H1 (cell line): ENCODE data around the gene COL27A1. TPM values are rescaled to one million over a fixed set of nuclear protein-coding genes. Genes with fewer than 3 reads are reported as not detected.

Experiments used
- CTCF ChIA-PET: fragments of 300-600 bp; sonication (Branson Sonifier 250); formaldehyde crosslinking; loops from one replicate; lab custom pipeline; 2021; ENCODE audit not compliant: partially characterized antibody; lab: Charles Lee
- POLR2A ChIA-PET: fragments of 300-600 bp; sonication (Branson Sonifier 250); formaldehyde crosslinking; loops from one replicate; lab custom pipeline; 2021; ENCODE audit warnings: inconsistent platforms; ENCODE audit not compliant: partially characterized antibody; lab: Charles Lee
- DNase-seq, 2 experiments: peaks; one replicate each; pipeline versions ENCODE4 v3.0.0 to v3.0.0-alpha.2; 2010 to 2022; ENCODE audit warnings: low spot score in 2 of 2, low read depth in 1 of 2, mixed read lengths in 1 of 2
- FAIRE-seq: peaks from 2 replicates; lab custom pipeline; 2011; peaks lifted over from hg19 to GRCh38; lab: Jason Lieb, UNC
- H2AFZ ChIP-seq: 2 replicates; pipeline ENCODE4 v1.8.1; 2012; ENCODE audit warnings: low read length, inconsistent platforms
- H2AK5ac ChIP-seq: 2 replicates; pipeline ENCODE4 v1.6.1; 2013; ENCODE audit warnings: low read depth, low read length
- H2BK120ac ChIP-seq: replicated peaks from 2 replicates; pipeline ENCODE3; 2013; ENCODE audit warnings: low read depth, low read length, inconsistent platforms
- H2BK12ac ChIP-seq: 2 replicates; pipeline ENCODE4 v1.6.1; 2013; ENCODE audit warnings: low read depth, low read length
- H2BK15ac ChIP-seq: 2 replicates; pipeline ENCODE4 v1.6.1; 2013; ENCODE audit warnings: low read length
- H2BK20ac ChIP-seq: 2 replicates; pipeline ENCODE4 v1.6.1; 2013; ENCODE audit warnings: low read length
- H2BK5ac ChIP-seq: 2 replicates; pipeline ENCODE4 v1.6.1; 2013; ENCODE audit warnings: low read depth, low read length
- H3K14ac ChIP-seq: 2 replicates; pipeline ENCODE4 v1.6.1; 2013; ENCODE audit warnings: inconsistent platforms; ENCODE audit not compliant: insufficient read length
- H3K18ac ChIP-seq: 2 replicates; pipeline ENCODE4 v1.6.1; 2013; ENCODE audit warnings: low read length; ENCODE audit errors: extremely low read depth
- H3K23ac ChIP-seq: 2 replicates; pipeline ENCODE4 v1.6.1; 2013; ENCODE audit warnings: inconsistent platforms; ENCODE audit not compliant: insufficient read length
- H3K23me2 ChIP-seq: 2 replicates; pipeline ENCODE4 v1.6.1; 2013; ENCODE audit warnings: low read depth, low read length
- H3K27ac ChIP-seq: 2 replicates; pipeline ENCODE4 v1.6.1; 2011; ENCODE audit warnings: low read depth, low read length, inconsistent platforms
- H3K27me3 ChIP-seq, 4 experiments: replicated peaks in 1 of 4; 1 replicate in 1 of 4; 2 replicates in 3 of 4; pipeline versions ENCODE4 v1.6.1 to v1.8.1; 2011 to 2013; ENCODE audit warnings: low read length in 3 of 4, mild to moderate bottlenecking in 3 of 4, inconsistent platforms in 2 of 4, mixed read lengths in 2 of 4, moderate library complexity in 1 of 4; ENCODE audit not compliant: control insufficient read depth in 3 of 4, insufficient read depth in 3 of 4; ENCODE audit errors: extremely low read depth in 1 of 4
- H3K36me3 ChIP-seq, 4 experiments: 2 replicates each; pipeline versions ENCODE4 v1.6.1 to v1.8.1; 2011 to 2013; ENCODE audit warnings: mild to moderate bottlenecking in 4 of 4, low read length in 3 of 4, moderate library complexity in 2 of 4, control low read depth in 1 of 4, inconsistent platforms in 1 of 4; ENCODE audit not compliant: insufficient read depth in 4 of 4, control insufficient read depth in 2 of 4
- H3K4ac ChIP-seq: replicated peaks from 2 replicates; pipeline ENCODE3; 2013; ENCODE audit warnings: low read length, low read depth, mixed read lengths, inconsistent platforms; ENCODE audit not compliant: insufficient read length
- H3K4me1 ChIP-seq, 4 experiments: replicated peaks in 1 of 4; 1 replicate in 1 of 4; 2 replicates in 3 of 4; pipeline versions ENCODE4 v1.6.1 to v1.8.1; 2011 to 2013; ENCODE audit warnings: low read length in 3 of 4, inconsistent platforms in 2 of 4, mixed read lengths in 1 of 4; ENCODE audit not compliant: insufficient read depth in 4 of 4, control insufficient read depth in 3 of 4
- H3K4me2 ChIP-seq, 2 experiments: 2 replicates each; pipeline versions ENCODE4 v1.6.1 to v1.8.1; 2011 to 2013; ENCODE audit warnings: low read depth in 2 of 2, low read length in 2 of 2, control low read depth in 1 of 2, inconsistent platforms in 1 of 2, mild to moderate bottlenecking in 1 of 2; ENCODE audit not compliant: insufficient read depth in 1 of 2
- H3K4me3 ChIP-seq, 4 experiments: fragments of 200-600, 300-600 bp in 1 of 4; sonication (generic), shearing (Covaris generic), sonication (Bioruptor Twin) in 1 of 4; 2 replicates each; pipeline versions ENCODE4 v1.5.1 to v1.8.1; 2011 to 2016; ENCODE audit warnings: low read length in 4 of 4, low read depth in 3 of 4, control low read depth in 2 of 4, inconsistent platforms in 2 of 4, mild to moderate bottlenecking in 2 of 4, mixed read lengths in 1 of 4, moderate library complexity in 1 of 4; ENCODE audit not compliant: insufficient read depth in 2 of 4; ENCODE audit errors: extremely low read depth in 1 of 4
- H3K56ac ChIP-seq: replicated peaks from 2 replicates; pipeline ENCODE3; 2013; ENCODE audit warnings: low read depth, mild to moderate bottlenecking, mixed read lengths, low read length, inconsistent platforms; ENCODE audit not compliant: insufficient read length
- H3K79me1 ChIP-seq: 2 replicates; pipeline ENCODE4 v1.6.1; 2013; ENCODE audit warnings: low read depth, low read length, control low read depth
- H3K79me2 ChIP-seq, 2 experiments: 2 replicates each; pipeline versions ENCODE4 v1.6.1 to v1.8.1; 2012 to 2013; ENCODE audit warnings: low read length in 2 of 2, mild to moderate bottlenecking in 2 of 2, inconsistent platforms in 1 of 2; ENCODE audit not compliant: insufficient read depth in 2 of 2, control insufficient read depth in 1 of 2
- H3K9ac ChIP-seq, 4 experiments: replicated peaks in 1 of 4; 1 replicate in 1 of 4; 2 replicates in 3 of 4; pipeline versions ENCODE4 v1.6.1 to v1.8.1; 2011 to 2013; ENCODE audit warnings: low read depth in 3 of 4, low read length in 3 of 4, control low read depth in 2 of 4, mild to moderate bottlenecking in 2 of 4, moderate library complexity in 2 of 4, inconsistent platforms in 1 of 4; ENCODE audit errors: extremely low read depth in 1 of 4
- H3K9me3 ChIP-seq, 2 experiments: 2 replicates each; pipeline versions ENCODE4 v1.6.1 to v1.8.1; 2012 to 2013; ENCODE audit warnings: mild to moderate bottlenecking in 2 of 2, moderate library complexity in 2 of 2, control low read depth in 1 of 2, inconsistent platforms in 1 of 2, low read depth in 1 of 2, low read length in 1 of 2, mixed read lengths in 1 of 2; ENCODE audit not compliant: insufficient read depth in 2 of 2
- H4K20me1 ChIP-seq, 2 experiments: replicated peaks in 1 of 2; 2 replicates each; pipeline versions ENCODE3 to v1.8.1; 2011 to 2013; ENCODE audit warnings: inconsistent platforms in 2 of 2, low read length in 2 of 2, mild to moderate bottlenecking in 1 of 2; ENCODE audit not compliant: insufficient read depth in 2 of 2, control insufficient read depth in 1 of 2
- H4K5ac ChIP-seq: 2 replicates; pipeline ENCODE4 v1.6.1; 2013; ENCODE audit warnings: low read length, low read depth, mixed read lengths, inconsistent platforms; ENCODE audit not compliant: insufficient read length
- H4K8ac ChIP-seq: 2 replicates; pipeline ENCODE4 v1.8.0; 2013; ENCODE audit warnings: mild to moderate bottlenecking, moderate library complexity, low read length, inconsistent platforms; ENCODE audit not compliant: insufficient read depth; ENCODE audit errors: extremely low read depth
- H4K91ac ChIP-seq: replicated peaks from 2 replicates; pipeline ENCODE3; 2013; ENCODE audit warnings: low read length, mixed read lengths, inconsistent platforms; ENCODE audit not compliant: insufficient read length
- POU5F1 ChIP-seq: IDR thresholded peaks from 2 replicates; pipeline ENCODE4 v1.6.1; 2011; ENCODE audit warnings: low read depth, mild to moderate bottlenecking, low read length, moderate library complexity
- SP4 ChIP-seq: IDR thresholded peaks from 2 replicates; pipeline ENCODE4 v1.6.1; 2012; ENCODE audit warnings: low read length, inconsistent platforms
- TBP ChIP-seq: IDR thresholded peaks from 2 replicates; pipeline ENCODE4 v1.6.1; 2011; ENCODE audit warnings: low read depth, low read length, improper control_type of control experiment
- WGBS, 2 experiments: shearing (Covaris generic) in 1 of 2; methylation state at CpG; one replicate each; pipeline versions ENCODE4 v1.1.6 to v1.1.7; 2013 to 2015; ENCODE audit warnings: low lambda C conversion rate in 2 of 2, mixed read lengths in 2 of 2, inconsistent platforms in 1 of 2, low coverage in 1 of 2, missing lambda C conversion rate in 1 of 2; ENCODE audit not compliant: insufficient replicate concordance in 2 of 2, insufficient coverage in 1 of 2, insufficient read length in 1 of 2; ENCODE audit errors: extremely low coverage in 1 of 2, missing lambda C conversion rate in 1 of 2; 5-methylcytosine and 5-hydroxymethylcytosine counted together
- polyA plus RNA-seq, 7 experiments: library from polyadenylated mRNA; depleted of rRNA in 3 of 7; stranded (reverse) in 5 of 7; unstranded in 2 of 7; fragments of >200 nt in 5 of 7; fragments of 200-250 nt in 2 of 7; gene quantifications; 1 replicate in 5 of 7; 2 replicates in 1 of 7; 4 replicates in 1 of 7; pipeline versions ENCODE4 v1.2.1 to v1.2.3, GENCODE V29; 2011 to 2013; ENCODE audit warnings: missing spikeins in 2 of 7, mixed read lengths in 2 of 7
- total RNA-seq: library from RNA; stranded (reverse); fragmentation: NEBNext Ultra II Directional; extraction: Animal tissue kit (Norgen Biotek cat#: 25700); gene quantifications from 2 replicates; pipeline ENCODE4 v1.2.1, GENCODE V29; 2021

COL27A1 gene
- total and polyA plus RNA-seq, 2 of the 8 experiments (the other 6 are each of a cell fraction or from before 2014, with no cell fraction given) = 15.1 to 22.8 TPM

DNA sequence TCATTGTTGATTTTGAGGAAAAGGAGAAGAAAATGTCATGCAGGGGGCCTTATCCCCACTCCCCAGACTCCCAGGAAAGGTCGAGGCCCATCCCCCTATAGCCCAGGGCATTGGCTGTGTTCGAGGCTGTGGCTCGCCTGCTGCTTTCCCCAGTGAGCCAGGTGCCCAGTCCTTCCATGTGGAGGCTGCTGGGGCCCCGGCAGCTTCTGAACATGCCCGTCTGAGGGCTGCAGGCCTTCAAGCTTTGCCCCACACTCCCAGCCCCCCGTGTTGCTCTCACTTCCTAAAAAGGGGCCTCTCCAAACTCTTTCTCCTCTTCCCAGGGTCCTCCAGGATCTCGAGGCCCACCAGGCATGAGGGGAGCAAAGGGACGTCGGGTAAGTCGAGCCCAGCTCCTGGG is 102.9 kb downstream of the COL27A1 start:
- no peak for DNase-seq
- ChIA-PET POLR2A (interaction anchor here (1.7 kb wide), 1 partner anchor 12 kb away, joined by 4 read pairs; no protein-coding TSS in a partner anchor), CTCF (interaction anchor here (0.6 to 1.6 kb wide), 4 partner anchors 30 to 150 kb away, joined by 3 to 5 read pairs (median 4); no protein-coding TSS in a partner anchor)
- H3K27ac ChIP-seq = no peak overlapping the region
- H3K4me3 ChIP-seq = no peak overlapping the region
- WGBS, 2 experiments = 84% methylated on average over 10 of the region's 10 CpGs; no CpG with 5 or more reads in 1 of the 2 experiments
- no peak overlapping the region for H2BK20ac ChIP-seq
- no peak overlapping the region for H2AFZ ChIP-seq
- no peak overlapping the region for H2AK5ac ChIP-seq
- H3K18ac ChIP-seq = no peak overlapping the region
- no peak overlapping the region for H4K8ac ChIP-seq
- no peaks in the 10 kb centered on the region for H3K79me2 ChIP-seq
- no peaks in the 10 kb centered on the region for H3K27me3 ChIP-seq
- H2BK5ac ChIP-seq = no peak overlapping the region
- H3K23me2 ChIP-seq = no peaks in the 10 kb centered on the region
- no peak overlapping the region for H3K23ac ChIP-seq
- no peak for FAIRE-seq
- H2BK120ac ChIP-seq = no peak overlapping the region
- H3K79me1 ChIP-seq = no peaks in the 10 kb centered on the region
- H3K4ac ChIP-seq = no peak overlapping the region
- H3K4me2 ChIP-seq = no peak overlapping the region
- H2BK12ac ChIP-seq = no peak overlapping the region
- no peak overlapping the region for H2BK15ac ChIP-seq
- H3K9ac ChIP-seq = no peak overlapping the region
- H3K4me1 ChIP-seq = peaks cover 0 to 3% (median 0%) of the 10 kb centered on the region in 4 experiments; a peak in 2 of 7 replicates
- no peak overlapping the region for H4K5ac ChIP-seq
- no peak overlapping the region for H3K56ac ChIP-seq
- no peak overlapping the region for H4K91ac ChIP-seq
- no peak overlapping the region for H3K14ac ChIP-seq
- H3K36me3 ChIP-seq = no peaks in the 10 kb centered on the region
- H3K9me3 ChIP-seq = no peaks in the 10 kb centered on the region
- H4K20me1 ChIP-seq = peaks cover 0 to 2% of the 10 kb centered on the region in 2 experiments
- TF ChIP-seq SP4 (no peak), POU5F1 (no peak), TBP (no peak)
